GM12874 (cell line): ENCODE measurements around the gene MFSD2B.

Experiments used
- TF ChIP-seq, protein P1 (sequence below): IDR thresholded peaks from 2 replicates; pipeline ENCODE4 v1.5.1; 2011; ENCODE audit warnings: low read depth, mild to moderate bottlenecking, control low read depth, low read length, moderate library complexity; ENCODE audit not compliant: insufficient read depth

MFSD2B gene, protein sequence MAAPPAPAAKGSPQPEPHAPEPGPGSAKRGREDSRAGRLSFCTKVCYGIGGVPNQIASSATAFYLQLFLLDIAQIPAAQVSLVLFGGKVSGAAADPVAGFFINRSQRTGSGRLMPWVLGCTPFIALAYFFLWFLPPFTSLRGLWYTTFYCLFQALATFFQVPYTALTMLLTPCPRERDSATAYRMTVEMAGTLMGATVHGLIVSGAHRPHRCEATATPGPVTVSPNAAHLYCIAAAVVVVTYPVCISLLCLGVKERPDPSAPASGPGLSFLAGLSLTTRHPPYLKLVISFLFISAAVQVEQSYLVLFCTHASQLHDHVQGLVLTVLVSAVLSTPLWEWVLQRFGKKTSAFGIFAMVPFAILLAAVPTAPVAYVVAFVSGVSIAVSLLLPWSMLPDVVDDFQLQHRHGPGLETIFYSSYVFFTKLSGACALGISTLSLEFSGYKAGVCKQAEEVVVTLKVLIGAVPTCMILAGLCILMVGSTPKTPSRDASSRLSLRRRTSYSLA

DNA sequence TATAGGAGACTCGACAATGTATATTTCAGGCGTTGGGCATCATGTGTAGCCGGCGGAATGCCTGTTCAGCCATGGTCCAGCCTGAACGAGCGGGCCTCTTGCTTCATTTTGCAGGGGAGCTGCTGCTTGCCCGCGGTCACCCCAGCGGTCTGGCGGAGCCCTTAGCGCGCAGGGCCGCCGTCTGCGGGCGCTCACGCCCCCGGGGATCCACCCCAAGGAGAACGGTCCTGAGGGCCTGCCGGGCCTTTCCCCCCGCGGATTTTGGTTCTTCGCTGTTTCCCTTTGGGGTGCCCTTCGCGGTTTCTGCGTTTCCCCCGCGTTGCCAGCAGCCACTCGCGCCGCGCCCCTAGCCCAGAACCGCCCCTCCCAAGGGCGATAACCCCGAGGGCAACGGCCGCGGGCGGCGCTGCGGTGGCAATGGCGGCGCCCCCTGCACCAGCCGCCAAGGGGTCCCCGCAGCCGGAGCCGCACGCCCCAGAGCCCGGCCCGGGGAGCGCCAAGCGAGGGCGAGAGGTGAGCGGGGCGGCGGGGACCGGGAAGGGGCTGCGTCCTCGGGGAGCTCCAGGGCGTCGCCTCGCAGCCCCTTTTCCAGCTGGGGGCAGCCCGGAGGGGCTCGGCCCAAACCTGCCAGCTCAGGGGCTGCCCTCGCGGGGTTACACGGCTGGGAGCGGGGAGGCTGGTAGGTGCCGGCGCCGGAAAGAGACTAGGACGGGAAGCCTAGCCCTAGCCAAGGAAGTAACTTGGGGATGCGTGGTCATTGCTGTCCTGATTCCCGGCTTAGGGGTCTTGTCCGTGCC lies at the start of gene MFSD2B:
Gene MFSD2B, plus strand, starts transcription at position 406 of the 797 bp plus-strand sequence. Its CDS starts 12 bp downstream, at position 418.
- TF ChIP-seq, protein P1, sequence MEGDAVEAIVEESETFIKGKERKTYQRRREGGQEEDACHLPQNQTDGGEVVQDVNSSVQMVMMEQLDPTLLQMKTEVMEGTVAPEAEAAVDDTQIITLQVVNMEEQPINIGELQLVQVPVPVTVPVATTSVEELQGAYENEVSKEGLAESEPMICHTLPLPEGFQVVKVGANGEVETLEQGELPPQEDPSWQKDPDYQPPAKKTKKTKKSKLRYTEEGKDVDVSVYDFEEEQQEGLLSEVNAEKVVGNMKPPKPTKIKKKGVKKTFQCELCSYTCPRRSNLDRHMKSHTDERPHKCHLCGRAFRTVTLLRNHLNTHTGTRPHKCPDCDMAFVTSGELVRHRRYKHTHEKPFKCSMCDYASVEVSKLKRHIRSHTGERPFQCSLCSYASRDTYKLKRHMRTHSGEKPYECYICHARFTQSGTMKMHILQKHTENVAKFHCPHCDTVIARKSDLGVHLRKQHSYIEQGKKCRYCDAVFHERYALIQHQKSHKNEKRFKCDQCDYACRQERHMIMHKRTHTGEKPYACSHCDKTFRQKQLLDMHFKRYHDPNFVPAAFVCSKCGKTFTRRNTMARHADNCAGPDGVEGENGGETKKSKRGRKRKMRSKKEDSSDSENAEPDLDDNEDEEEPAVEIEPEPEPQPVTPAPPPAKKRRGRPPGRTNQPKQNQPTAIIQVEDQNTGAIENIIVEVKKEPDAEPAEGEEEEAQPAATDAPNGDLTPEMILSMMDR: no peak

DNA sequence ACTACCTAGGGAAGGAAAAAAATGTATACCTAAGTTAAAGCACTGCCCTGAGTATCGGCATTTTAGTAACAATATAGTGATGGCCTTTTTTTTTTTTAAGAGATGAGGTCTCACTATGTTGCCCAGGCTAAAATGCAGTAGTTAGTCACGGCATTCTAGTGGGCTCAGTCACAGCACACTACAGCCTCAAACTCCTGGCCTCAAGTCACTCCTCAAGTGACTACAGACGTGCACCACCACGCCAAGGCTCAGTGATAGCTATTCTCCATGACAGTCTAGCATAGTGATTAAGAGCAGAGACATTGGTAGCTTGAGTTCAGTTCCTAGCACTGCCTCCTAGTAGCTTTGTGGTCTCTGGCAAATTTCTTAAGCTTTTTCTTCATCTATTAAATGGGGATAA lies 42.0 kb upstream of the MFSD2B start:
- TF ChIP-seq, protein P1: no peak

DNA sequence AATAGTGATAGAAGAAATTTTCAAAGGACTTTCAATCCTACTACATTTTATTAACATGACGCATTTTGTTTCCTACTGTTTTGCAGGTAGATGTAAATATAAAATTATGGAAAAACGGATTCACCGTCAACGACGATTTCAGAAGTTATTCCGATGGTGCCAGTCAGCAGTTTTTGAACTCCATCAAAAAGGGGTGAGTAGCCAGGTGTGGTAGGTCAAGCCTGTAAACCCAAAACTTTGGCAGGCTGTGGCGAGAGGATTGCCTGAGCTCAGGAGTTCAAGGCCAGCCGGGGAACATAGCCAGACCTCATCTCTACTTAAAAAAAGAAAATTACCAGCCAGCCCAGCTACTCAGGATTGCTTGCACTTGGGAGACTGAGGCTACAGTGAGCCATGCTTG lies 33.0 kb upstream of the MFSD2B start:
- TF ChIP-seq, protein P1: no peak

DNA sequence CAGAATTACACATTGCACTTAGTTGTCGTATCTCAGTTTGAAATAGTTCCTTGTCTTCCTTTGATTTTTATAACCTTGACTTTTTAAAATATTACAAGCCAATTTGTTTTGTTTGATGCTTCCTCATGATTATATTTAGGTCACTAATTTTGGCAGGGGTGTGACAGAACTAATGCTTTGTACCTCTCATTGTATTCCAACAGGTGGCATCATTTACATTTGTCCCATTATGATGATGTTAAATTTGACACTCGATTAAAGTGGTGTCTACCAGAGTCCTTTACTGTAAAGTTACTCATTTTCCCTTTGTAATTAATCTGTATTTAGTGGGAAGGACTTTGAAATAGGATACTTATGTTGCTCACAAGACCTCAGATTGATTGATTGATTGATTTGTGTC lies 21.5 kb upstream of the MFSD2B start:
- TF ChIP-seq, protein P1: 0 out of 2 replicates have a peak, but pooled peaks have one; percentile 3

DNA sequence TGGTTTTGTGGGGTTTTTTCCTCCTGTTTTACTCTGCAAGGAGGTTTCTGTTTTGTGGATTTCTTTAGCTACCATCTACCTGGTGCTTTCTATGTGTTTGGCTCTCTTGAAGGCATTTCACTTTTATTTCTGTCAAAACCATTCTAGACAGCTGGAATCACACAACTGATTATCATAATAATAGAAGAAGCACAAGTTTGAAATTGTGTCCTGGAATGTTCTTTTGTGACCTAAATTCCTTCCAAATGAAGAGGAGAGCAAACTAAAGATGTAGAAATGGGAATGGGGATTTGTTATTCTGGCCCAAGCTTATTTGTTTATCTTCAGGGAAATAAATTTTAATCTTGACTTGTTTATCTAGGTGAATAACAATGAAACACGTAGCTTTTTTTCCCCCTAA lies 17.0 kb upstream of the MFSD2B start:
- TF ChIP-seq, protein P1: no peak

DNA sequence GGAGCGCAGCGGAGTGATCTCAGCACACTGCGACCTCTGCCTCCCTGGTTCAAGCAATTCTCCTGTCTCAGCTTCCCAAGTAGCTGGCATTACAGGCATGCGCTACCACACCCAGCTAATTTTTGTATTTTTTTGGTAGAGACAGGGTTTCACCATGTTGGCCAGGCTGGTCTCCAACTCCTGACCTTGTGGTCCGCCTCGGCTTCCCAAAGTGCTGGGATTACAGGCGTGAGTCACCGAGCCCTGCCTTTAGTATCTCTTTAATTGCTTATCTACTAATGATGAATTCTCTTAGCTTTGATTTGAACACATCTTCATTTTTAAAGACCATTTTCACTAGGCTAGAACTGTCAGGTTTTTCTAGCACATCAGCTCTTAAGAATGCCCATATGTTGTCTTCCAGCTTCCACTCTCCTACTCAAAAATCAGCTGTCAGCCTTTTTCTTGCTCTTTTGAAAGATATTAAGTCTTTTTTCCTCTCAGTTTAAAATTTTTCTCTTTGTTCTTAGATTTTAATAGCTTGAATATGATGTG lies 16.1 kb upstream of the MFSD2B start:
- TF ChIP-seq, protein P1: no peak

DNA sequence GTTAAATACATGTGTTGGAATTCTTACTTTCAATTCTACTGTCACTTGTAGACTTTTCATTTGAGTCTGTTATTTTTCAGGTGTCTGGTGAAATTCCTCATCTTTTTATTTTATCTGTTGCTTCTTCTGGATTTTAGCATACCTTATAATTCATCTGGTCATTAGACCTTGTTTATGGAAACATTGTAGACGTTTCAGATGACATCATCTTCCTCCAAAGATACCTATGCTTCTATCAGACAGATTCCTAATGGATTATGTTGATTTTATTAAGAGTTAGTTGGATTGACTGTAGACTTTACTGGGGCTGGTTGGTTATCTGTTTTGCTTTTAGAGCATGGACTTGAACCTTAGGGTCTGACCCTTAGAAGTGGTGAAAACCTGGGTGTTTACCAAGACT lies 15.3 kb upstream of the MFSD2B start:
- TF ChIP-seq, protein P1: no peak
